ENCODE data around the gene KRT6A. TPM values are rescaled to one million over a fixed set of nuclear protein-coding genes. Genes with fewer than 3 reads are reported as not detected.

The KRT6A gene
- total RNA-seq: 2.5 and 18.4 TPM in 2 replicates

DNA sequence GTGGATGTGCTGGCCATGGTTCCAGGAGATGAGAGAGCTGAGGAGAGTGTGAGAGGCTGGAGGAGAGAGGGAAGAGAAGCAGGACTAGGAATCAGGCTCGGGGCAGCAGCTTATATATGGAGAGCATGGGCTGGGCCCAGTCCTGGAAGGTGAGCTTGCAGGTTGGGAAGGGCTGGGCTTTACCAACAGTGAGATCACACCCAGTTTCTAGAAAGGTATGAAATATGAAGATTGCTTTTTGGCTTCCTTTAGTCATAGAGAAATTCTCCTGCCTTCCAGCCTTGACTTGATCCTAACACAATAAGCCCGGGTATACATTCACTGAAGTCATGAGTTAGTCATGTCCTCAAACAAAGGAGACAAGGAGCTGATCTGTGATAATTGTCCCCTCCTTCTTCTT lies at the start of gene KRT6A:
Gene KRT6A (minus strand): TSS at position 86 of the 400 bp plus-strand sequence. CDS start 69 bp downstream, at position 17.

DNA sequence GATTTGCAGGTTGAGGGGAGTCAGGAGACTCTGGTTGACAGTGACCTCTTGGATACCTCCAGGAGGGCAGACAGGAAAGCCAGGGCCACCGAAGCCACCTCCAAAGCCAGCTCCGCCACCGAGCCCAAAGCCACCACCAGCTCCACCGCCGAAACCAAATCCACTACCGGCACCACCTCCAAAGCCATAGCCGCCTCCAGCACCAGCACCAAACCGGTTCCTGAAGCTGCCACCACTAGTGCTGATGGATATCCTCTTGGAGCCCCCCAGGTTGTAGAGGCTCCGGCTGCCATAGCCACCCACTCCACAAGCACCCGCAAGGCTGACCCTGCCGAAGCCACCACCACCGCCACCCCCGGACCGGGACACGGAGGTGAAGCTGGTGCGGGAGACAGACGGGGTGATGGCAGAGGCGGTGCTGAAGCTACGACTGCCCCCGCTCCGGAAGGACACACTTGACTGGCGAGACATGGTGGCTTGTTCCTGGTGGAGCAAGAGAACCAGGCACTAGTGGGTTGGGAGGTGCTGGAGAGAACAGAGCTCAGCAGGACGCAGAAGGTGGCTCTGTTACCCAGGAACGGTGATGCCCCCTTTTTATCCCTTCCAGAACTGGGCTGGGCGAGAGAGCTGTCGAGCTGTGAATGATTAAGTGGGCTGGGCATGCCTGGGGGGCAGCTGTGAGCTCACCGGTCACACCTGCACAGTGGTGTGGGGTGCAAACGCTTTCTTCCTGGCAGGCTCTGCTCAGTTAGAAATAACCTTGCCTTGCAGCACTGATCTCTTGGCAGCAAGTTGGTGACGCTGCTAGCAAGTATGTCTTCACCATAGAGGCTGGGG lies 27.0 kb upstream of the KRT6A start, which contains the start of gene KRT5:
Gene KRT5 (minus strand): TSS at position 569 of the 837 bp plus-strand sequence. CDS start 98 bp downstream, at position 471.

DNA sequence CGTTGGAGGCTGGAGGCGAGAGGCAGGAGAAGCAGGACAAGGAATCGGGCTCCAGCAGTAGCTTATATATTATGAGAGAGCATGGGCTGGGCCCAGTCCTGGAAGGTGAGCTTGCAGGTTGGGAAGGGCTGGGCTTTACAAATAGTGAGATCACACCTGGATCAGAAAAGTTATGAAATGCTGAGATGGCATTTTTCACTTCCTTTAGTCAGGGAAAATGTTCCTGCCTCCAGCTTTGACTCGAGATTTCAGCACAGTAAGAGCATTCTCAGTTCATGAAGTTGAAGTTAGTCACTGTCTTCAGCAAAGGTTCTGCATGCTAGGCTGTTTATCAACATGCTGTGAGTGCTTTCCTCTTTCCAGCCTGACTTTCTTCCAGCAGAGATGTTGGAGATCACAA lies 19.3 kb downstream of the KRT6A start, which contains the start of gene KRT6C:
Gene KRT6C (minus strand): TSS at position 38 of the 400 bp plus-strand sequence. CDS start 68 bp downstream, outside the sequence.

DNA sequence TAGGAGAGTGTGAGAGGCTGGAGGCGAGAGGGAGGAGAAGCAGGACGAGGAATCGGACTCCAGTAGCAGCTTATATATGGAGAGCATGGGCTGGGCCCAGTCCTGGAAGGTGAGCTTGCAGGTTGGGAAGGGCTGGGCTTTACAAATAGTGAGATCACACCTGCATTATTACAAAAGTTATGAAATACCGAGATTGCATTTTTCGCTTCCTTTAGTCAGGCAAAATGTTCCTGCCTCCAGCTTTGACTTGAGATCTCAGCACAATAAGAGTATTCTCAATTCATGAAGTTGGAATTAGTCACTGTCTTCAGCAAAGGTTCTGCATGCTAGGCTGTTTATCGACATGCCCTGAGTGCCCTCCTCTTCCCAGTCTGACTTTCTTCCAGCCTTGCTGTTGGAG lies 41.0 kb downstream of the KRT6A start, which contains the start of gene KRT6B:
Gene KRT6B (minus strand): TSS at position 46 of the 400 bp plus-strand sequence. CDS start 68 bp downstream, outside the sequence.

Other genes with a start within 250 kb of the KRT6A start
- not detected in 2 replicates for gene KRT86, start 218.6 kb downstream of the KRT6A start, total RNA-seq
- under 0.01 TPM in 1 of 2 replicates, not detected in the other for gene KRT81, start 201.7 kb downstream of the KRT6A start, total RNA-seq
- gene KRT83, start 171.9 kb downstream of the KRT6A start, total RNA-seq: not detected in 2 replicates
- gene KRT85, start 125.8 kb downstream of the KRT6A start, total RNA-seq: not detected in 2 replicates
- gene KRT84, start 107.6 kb downstream of the KRT6A start, total RNA-seq: not detected in 2 replicates
- gene KRT82, start 86.9 kb downstream of the KRT6A start, total RNA-seq: not detected in 2 replicates
- not detected in 2 replicates for gene KRT75, start 58.9 kb downstream of the KRT6A start, total RNA-seq
- 0.47 and 2.0 TPM in 2 replicates for gene KRT6B, start 41.1 kb downstream of the KRT6A start, total RNA-seq
- gene KRT6C, start 19.5 kb downstream of the KRT6A start, total RNA-seq: under 0.01 TPM in 1 of 2 replicates, not detected in the other
- 2.7 and 14.9 TPM in 2 replicates for gene KRT5, start 27.1 kb upstream of the KRT6A start, total RNA-seq
- gene KRT71, start 59.9 kb upstream of the KRT6A start, total RNA-seq: not detected in 2 replicates
- not detected in 2 replicates for gene KRT74, start 80.6 kb upstream of the KRT6A start, total RNA-seq
- gene KRT72, start 108.2 kb upstream of the KRT6A start, total RNA-seq: not detected in 2 replicates
- not detected in 2 replicates for gene KRT73, start 125.3 kb upstream of the KRT6A start, total RNA-seq
- not detected in 2 replicates for gene KRT2, start 159.0 kb upstream of the KRT6A start, total RNA-seq
- not detected in 2 replicates for gene KRT1, start 187.2 kb upstream of the KRT6A start, total RNA-seq
- gene KRT77, start 210.3 kb upstream of the KRT6A start, total RNA-seq: not detected in 2 replicates

All from bronchial smooth muscle cell (primary cell).